ENCODE results near the gene SLC7A4.
A peak's percentile ranks its signal among the peaks of the same experiment; 100 is the strongest.
"Not testable (repeated sequence)": the region's sequence is repeated elsewhere in the genome, so short reads cannot be mapped to it uniquely, and the experiment has no call there.

The SLC7A4 gene

DNA sequence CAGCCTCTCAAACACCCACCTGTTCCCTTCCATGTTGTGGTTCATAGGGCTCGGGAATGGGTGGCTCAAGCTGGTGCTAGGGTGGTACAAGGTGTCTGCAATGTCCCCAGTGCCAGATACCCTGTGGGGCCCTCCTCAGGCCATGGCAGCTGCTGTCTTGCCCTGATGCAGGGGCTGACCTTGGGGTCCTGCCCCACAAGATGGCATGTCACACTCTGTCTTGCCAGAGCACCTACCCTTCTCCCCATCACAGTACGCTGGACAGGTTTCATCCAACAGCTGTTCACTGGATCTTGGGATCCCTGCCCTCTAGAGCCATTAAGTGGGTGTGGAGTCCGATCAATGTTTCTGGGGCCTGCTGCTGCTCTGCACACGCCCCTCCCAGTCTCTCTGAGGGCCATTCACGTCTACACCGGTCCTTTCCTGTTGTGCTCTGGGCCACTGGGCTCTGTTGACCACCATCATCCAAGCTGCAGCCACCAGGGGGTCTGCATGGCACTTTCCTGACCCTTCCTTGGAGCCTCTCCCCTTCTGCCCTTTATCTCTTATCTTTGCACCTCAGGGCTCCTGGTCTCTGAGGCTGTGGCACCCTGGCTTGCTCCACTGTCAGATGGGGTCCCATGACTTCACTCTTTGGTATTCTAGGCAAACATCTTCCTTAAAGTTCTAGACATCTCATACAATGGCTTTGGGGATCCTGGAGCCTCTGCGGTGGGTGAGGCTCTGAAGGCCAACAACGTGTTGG lies 20.5 kb upstream of the SLC7A4 start:
- Mint-ChIP-seq H3K4me3 (no peak overlapping the region), H3K9me3 (no peaks in the 10 kb centered on the region), H3K27me3 (peaks cover 45% of the 10 kb centered on the region), H3K36me3 (no peaks in the 10 kb centered on the region), H3K4me1 (peaks cover 34% of the 10 kb centered on the region), H3K27ac (no peak overlapping the region)
- DNase-seq = no peak
- CTCF ChIA-PET = interaction anchor here (0.7 kb wide), 1 partner anchor 49 kb away, joined by 3 read pairs; no protein-coding TSS in a partner anchor

DNA sequence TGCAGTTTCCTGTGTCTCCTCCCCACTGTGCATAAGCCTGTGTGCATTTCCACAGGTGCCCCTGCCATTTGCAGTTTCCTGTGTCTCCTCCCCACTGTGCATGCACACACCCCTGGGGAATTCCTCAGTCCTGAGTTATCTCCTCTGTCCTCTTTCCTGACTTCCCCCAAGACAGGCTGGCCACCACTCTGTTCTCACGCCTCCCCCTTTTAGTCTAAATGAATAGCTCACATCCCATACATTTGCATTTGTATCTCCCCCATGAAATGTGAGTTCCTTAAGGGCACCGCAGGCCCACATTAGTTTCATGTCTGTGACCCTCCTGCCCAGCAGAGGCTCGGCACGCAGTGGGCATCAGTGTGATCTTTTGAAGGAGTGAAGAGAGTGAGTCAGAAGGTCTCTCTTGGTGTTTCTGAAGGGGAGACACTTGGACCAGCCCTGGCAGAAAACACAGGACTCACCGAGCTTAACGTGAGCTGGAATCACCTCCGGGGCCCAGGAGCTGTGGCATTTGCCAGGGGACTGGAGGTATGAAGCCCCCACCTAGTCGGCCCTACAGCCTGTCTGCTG lies 19.6 kb upstream of the SLC7A4 start:
- Mint-ChIP-seq H3K27me3 (peaks cover 45% of the 10 kb centered on the region), H3K27ac (no peak overlapping the region)

DNA sequence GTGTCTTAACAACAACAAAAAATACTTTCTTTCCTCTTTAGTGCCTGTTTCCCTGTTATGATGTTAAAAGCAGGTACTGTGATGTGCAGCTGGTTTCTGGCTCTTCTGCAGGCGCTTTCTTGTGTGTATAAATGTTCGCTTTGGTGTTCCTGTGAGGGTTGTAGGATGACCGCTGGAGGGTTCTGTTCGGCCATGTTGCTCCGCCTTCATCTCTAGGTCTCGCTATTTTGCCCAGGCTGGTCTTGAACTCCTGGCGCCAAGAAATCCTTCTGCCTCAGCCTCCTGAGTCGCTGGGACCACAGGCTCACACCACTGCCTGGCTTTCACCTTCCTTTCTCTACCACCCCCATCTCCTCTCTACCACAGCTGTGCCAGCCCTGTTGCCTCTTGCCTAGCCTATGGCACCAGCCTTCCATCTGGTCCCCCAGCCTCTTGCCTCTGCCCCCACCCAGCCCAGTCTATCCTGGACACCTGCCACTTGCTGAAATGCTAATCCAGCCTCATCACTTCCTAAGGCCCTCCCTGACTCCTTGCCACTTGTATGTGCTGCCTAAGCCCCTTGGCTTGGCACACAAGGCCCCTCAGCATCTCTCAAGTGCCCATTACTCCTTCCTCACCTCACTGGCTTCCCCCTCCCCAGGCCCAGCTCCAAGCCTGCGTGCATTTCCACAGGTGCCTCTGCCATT lies 18.9 kb upstream of the SLC7A4 start:
- no peak overlapping the region for H3K4me3 Mint-ChIP-seq

More for the DNA sequence above, 19.6 kb upstream of the SLC7A4 start:
- H3K9me3 Mint-ChIP-seq = no peaks in the 10 kb centered on the region
- CTCF ChIA-PET = interaction anchor here (0.7 kb wide), 1 partner anchor 50 kb away, joined by 3 read pairs; no protein-coding TSS in a partner anchor
- peak; percentile 25 for DNase-seq
- no peaks in the 10 kb centered on the region for H3K36me3 Mint-ChIP-seq
- no peak overlapping the region for H3K4me3 Mint-ChIP-seq
- H3K4me1 Mint-ChIP-seq = peaks cover 31% of the 10 kb centered on the region

DNA sequence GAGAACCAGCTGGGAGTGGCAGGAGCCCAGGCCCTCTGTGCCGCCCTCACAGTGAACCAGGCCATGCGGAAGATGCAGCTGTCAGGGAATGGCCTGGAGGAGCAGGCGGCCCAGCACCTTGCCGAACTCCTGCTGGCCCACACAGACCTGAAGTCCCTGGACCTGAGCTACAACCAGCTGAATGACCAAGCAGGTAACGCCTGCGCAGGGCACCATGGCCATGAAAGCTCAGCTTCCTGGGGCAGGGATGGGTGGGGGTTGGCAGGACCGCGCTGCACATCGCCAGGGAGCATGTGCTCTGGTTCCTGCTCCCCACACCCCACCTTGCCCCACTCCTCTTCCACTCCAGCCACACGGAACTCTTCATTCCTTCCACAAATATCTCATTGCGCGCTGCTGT lies 16.6 kb upstream of the SLC7A4 start:
- H3K9me3 Mint-ChIP-seq, DNase-seq, CTCF ChIA-PET, H3K36me3 Mint-ChIP-seq, H3K4me3 Mint-ChIP-seq, H3K27ac Mint-ChIP-seq: not testable (repeated sequence)
- H3K27me3 Mint-ChIP-seq = peaks cover 54% of the 10 kb centered on the region
- H3K4me1 Mint-ChIP-seq = peaks cover 28% of the 10 kb centered on the region

More for the DNA sequence above, 18.9 kb upstream of the SLC7A4 start:
- H3K4me1 Mint-ChIP-seq = peaks cover 24% of the 10 kb centered on the region
- peaks cover 43% of the 10 kb centered on the region for H3K27me3 Mint-ChIP-seq
- no peaks in the 10 kb centered on the region for H3K36me3 Mint-ChIP-seq
- CTCF ChIA-PET = no interaction called here
- no peak overlapping the region for H3K27ac Mint-ChIP-seq
- DNase-seq = no peak
- H3K9me3 Mint-ChIP-seq = no peaks in the 10 kb centered on the region

DNA sequence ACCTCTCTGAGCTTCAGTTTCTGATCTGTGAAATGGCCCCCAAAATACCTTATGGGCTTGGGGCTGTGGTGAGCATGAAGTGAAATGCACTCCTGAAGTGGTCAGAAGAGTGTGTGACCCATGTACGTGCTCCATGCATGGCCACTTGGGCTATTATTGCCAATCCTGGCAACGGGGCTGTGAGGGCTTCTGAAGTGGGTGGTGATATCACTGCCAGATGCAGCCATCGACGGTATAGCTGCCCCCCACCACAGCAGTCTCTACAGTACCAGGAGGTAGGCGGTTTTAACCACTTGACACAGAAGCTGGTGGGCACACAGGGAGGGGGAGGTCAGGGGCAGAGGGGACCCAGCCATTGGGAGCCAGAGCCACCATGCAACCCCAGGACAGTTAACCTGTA lies 16.1 kb upstream of the SLC7A4 start:
- CTCF ChIA-PET, H3K36me3 Mint-ChIP-seq, H3K4me3 Mint-ChIP-seq, H3K9me3 Mint-ChIP-seq, H3K27ac Mint-ChIP-seq, DNase-seq: not testable (repeated sequence)
- peaks cover 33% of the 10 kb centered on the region for H3K4me1 Mint-ChIP-seq
- peaks cover 59% of the 10 kb centered on the region for H3K27me3 Mint-ChIP-seq

DNA sequence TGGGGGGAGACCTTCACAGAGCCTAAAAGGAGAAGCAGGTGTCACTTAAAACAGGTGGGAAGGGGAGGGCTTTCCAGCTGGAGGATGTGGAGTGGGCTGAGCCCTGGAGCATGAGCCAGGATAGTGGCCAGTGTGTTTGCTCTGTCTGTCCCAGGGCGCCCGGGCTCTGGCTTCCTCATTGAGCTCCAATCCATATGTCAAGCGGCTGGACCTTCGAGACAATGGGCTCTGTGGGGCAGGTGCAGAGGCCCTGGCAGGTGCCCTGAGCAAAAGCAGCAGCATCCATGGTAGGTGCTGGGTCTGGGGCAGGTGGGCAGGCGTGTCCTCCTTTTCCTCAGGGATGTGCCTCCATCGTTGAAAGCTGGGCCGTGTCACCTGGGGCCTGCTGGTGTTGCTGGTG lies 15.4 kb upstream of the SLC7A4 start:
- CTCF ChIA-PET = no interaction called here
- Mint-ChIP-seq H3K4me3 (no peak overlapping the region), H3K36me3 (no peaks in the 10 kb centered on the region), H3K27ac (no peak overlapping the region), H3K9me3 (no peaks in the 10 kb centered on the region), H3K27me3 (peaks cover 61% of the 10 kb centered on the region), H3K4me1 (peaks cover 39% of the 10 kb centered on the region)
- DNase-seq = no peak

DNA sequence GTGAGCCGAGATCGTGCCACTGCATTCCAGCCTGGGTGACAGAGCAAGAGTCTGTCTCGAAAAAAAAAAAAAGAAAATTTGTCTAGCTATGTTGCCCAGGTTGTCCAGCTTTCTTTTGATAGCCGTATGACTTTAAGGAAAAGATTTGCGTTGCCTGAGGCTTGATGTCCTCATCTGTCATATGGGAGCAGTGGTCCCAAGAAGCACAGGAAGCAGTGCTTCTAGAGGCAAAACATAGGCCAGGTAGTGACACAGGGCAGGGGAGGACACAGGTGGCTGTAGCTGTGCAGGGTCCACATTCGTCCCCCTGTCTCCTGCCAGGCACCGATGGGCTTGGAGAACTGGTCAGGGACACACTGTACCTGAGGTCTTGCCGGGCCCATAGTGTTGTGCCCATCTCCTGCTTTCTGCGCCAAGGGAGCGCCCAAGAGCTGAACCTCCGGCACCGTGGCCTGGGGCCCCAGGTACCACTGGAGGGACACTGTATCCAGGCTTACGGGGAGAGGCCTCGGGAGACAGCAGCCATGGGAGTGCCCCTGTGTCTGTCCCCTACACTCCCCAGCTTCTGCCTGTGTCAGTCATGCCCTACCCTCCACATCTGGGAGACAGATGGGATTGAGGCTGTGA lies 14.8 kb upstream of the SLC7A4 start:
- CTCF ChIA-PET = no interaction called here
- peaks cover 39% of the 10 kb centered on the region for H3K4me1 Mint-ChIP-seq
- H3K4me3 Mint-ChIP-seq = no peak overlapping the region
- H3K9me3 Mint-ChIP-seq = no peaks in the 10 kb centered on the region
- no peaks in the 10 kb centered on the region for H3K36me3 Mint-ChIP-seq
- DNase-seq = peak; percentile 17
- no peak overlapping the region for H3K27ac Mint-ChIP-seq
- peaks cover 67% of the 10 kb centered on the region for H3K27me3 Mint-ChIP-seq

DNA sequence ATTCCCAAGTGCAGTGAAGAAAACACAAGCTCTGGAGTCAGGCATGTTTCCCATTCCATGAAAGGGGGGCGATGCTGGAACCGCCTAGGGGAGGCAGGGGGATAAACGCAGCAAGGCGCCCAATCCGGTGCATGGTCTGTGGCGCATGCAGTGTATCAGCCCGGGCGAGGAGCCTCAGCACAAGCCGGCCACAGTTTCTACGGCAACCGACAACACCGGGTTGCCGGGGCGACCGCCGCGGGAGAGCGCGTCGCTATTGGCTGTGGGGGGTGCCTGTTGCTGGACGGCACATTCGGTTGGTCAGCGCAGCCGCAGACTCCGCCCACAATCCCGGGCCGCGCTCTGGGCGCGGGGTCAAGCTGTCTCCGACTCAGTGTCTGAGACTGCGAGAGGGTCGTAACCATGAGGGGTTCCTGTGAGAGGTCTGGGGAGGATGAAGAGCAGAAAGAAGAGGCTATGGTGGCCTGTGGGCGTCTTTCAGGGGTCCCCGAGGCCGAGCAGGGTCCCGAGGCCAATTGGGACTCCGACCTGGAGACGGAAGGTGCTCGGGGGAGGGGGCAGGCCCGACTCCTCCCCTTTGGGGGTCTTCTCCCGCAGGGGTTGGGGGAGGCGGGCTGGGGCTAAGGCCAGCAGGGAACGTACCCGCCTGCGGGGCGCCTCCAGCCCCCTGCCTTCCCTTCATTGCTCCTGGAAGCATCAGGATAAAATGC lies 13.4 kb upstream of the SLC7A4 start, which contains the start of gene LRRC74B:
TSS of gene LRRC74B (plus strand) at position 362 of the 710 bp plus-strand sequence. CDS start at position 403, 41 bp downstream.
- peak within 1 kb of the TSS; percentile 21 for H3K4me3 Mint-ChIP-seq
- peak within 1 kb of the TSS; percentile 55 for H3K27ac Mint-ChIP-seq
- H3K4me1 Mint-ChIP-seq = peaks cover 30% of the 10 kb centered on the region
- H3K36me3 Mint-ChIP-seq = no peaks in the 10 kb centered on the region
- CTCF ChIA-PET = interaction anchor here (0.6 to 1.9 kb wide), 3 partner anchors 25 to 649 kb away, joined by 3 to 4 read pairs (median 3); partner anchors contain the start of gene LZTR1
- no peaks in the 10 kb centered on the region for H3K9me3 Mint-ChIP-seq
- peaks cover 66% of the 10 kb centered on the region for H3K27me3 Mint-ChIP-seq
- DNase-seq = peak; percentile 84

DNA sequence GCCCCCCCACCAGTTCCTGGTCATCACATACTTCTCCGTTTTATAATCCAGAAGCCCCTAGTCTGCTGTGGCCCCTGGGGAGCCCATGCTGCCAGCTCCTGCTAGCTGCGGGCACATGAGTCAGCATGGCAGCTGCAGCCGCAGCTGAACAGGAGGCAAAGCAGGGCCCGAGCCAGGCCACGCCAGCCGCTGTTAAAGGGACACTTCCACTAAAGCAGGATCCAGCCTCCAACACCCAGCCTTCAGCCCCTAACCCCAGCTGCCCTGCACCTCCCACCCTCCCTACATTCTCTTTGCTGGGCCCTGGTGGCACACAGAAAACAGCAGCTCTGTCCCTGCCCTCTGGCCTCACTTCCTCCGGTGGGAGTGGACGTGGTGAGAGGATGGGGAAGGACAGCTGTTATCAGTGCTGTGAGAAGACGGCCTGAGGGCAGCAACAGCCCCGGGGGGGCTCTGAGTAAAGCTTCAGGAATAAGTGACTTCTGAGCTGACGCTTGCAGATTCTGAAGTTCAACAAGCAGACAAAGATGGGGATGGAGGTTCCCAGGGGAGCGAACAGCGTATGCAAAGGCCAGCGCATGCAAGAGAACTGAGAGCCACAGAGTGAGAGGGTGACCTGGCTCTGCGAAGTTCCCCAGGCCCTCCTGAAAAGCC lies 12.7 kb upstream of the SLC7A4 start:
- peak; percentile 24 for DNase-seq
- Mint-ChIP-seq H3K36me3 (no peaks in the 10 kb centered on the region), H3K9me3 (no peaks in the 10 kb centered on the region), H3K4me1 (peaks cover 30% of the 10 kb centered on the region), H3K27me3 (peaks cover 66% of the 10 kb centered on the region), H3K4me3 (no peak overlapping the region), H3K27ac (no peak overlapping the region)
- CTCF ChIA-PET = interaction anchor here (0.6 to 1.9 kb wide), 4 partner anchors 24 to 648 kb away, joined by 3 to 4 read pairs (median 3); partner anchors contain the start of genes LZTR1 and P2RX6

DNA sequence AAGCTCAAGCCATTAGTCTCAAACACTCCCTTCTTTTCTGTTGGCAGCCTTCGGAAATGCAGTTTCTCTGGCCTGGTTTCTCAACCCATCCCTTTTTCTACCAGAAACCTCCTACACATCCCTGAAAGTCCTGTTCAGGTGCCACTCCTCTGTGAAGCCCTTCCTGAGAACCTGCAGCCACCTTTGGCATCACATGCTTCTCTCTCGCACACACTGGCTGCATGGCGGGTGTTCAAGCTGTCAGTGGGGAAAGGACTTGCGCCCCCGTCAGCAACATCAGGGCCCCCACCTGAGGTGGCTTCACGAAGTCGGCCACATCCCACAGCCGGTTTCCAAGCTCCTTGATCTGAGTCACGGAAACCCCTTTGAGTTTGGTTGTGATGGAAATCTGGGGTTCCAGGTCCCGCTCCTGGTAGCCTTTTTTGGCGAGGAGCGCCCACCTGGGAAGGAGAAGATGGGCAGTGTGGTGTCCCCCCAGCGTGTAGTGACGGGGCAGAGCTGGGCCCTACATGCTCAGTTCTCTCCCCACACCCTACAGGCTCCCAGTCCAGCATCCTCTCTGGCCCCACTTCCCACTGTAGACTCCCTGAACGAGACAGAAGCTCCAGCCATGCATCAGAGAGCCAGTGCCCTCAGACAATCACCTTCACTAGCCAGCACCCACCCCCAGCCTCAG lies 11.6 kb upstream of the SLC7A4 start:
- Mint-ChIP-seq H3K4me3 (no peak overlapping the region), H3K27me3 (peaks cover 66% of the 10 kb centered on the region), H3K27ac (no peak overlapping the region)

DNA sequence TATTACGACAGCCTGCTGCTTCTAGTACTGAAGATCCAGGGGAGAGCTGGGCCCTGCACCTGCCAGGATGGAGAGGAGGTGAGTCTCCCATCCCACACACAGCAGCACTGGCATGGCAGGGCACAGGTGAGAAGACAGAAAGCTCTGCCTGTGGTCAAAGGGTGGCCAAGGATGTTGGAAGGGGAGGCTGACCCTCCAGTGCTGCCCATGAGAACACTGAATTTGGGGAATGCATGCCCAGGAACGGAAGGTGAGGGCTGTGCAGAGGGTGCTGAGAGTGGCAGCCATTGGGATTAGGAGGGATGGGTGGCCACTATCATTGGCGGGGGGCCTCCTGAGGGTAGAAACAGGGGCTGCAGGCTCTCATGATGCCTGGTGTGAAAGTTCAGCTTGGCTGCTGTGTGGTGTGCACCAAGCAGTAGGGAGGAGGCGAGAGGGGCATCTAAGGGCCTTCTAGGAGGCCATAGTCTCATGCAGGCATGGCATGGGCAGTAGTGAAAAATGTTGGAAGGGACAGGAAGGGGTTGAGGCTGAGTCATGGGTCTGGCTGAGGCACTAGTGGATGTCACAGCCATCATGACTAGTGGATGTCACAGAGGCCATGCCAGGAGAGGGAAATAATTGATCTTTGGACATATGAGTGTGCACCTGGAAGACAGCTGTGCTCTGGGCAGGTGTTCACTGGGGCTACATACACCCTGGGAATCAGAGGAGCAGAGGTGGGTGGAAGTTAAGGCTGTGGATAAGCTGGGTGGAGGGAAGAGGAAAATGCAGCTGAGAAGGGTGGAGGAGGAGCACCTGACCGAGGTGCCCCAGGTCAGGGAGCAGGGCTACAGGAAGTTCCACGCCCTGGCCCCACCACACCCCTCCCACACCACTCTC lies 10.9 kb upstream of the SLC7A4 start:
- Mint-ChIP-seq H3K4me3 (no peak overlapping the region), H3K4me1 (peaks cover 30% of the 10 kb centered on the region), H3K9me3 (no peaks in the 10 kb centered on the region), H3K27me3 (peaks cover 64% of the 10 kb centered on the region), H3K36me3 (no peaks in the 10 kb centered on the region), H3K27ac (no peak overlapping the region)
- DNase-seq = peak; percentile 19
- CTCF ChIA-PET = interaction anchor here (1.0 kb wide), 1 partner anchor 22 kb away, joined by 3 read pairs; no protein-coding TSS in a partner anchor

More for the DNA sequence above, 11.6 kb upstream of the SLC7A4 start:
- CTCF ChIA-PET = interaction anchor here (1.4 kb wide), 1 partner anchor 29 kb away, joined by 3 read pairs; the partner anchor contains the start of gene P2RX6
- Mint-ChIP-seq H3K9me3 (no peaks in the 10 kb centered on the region), H3K36me3 (no peaks in the 10 kb centered on the region), H3K4me1 (peaks cover 30% of the 10 kb centered on the region)
- peak; percentile 11 for DNase-seq

DNA sequence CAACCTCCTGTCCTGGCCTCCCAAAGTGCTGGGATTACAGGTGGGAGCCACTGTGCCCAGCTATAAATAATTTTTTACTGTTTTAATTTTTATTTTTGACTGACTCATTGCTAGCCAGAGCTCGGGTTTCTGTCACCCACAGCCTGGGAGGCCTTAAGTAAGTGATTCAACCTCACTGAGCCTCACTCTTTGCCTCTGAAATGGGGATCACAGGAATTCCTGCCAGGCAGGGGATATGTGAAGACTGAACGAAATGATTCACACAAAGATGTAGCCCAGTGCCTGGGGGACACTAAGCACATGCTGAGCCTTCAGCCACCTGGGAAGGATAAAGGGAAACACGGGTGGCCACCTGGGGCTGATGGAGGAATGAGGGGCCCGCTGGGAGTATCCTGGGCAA lies 9.6 kb upstream of the SLC7A4 start:
- H3K36me3 Mint-ChIP-seq = no peaks in the 10 kb centered on the region
- DNase-seq = peak; percentile 5
- CTCF ChIA-PET = no interaction called here

More for the DNA sequence above, 9.6 kb upstream of the SLC7A4 start:
- no peak overlapping the region for H3K4me3 Mint-ChIP-seq
- no peaks in the 10 kb centered on the region for H3K9me3 Mint-ChIP-seq
- H3K27me3 Mint-ChIP-seq = peaks cover 63% of the 10 kb centered on the region
- H3K4me1 Mint-ChIP-seq = peaks cover 30% of the 10 kb centered on the region
- H3K27ac Mint-ChIP-seq = no peak overlapping the region
